ENCODE measurements around the gene GRM8.
A peak's percentile ranks its signal among the peaks of the same experiment; 100 is the strongest.
"Not testable (repeated sequence)": the region's sequence is repeated elsewhere in the genome, so short reads cannot be mapped to it uniquely, and the experiment has no call there.

The GRM8 gene

DNA sequence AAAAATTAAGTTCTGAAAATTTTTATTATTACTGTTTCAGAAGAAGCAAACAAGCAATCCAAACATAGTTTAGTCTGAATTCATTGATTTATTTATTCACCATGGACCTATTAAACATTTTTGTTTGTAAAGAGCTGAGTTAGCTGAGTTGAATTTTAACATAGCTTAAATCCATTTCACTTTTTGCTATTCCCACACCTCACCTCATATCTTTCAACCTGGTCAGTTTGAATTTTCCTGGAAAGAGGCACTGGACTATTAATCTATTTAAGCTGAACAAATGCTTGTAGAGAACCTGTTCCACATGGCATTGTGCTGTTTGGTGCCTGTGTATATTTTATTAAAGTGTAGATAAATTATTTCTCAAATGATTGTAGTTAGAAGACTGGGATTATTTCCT lies 344.2 kb downstream of the GRM8 start:
- DNase-seq (ENCODE audit: low spot score) = not testable (repeated sequence)

- not testable (repeated sequence) for DNase-seq (ENCODE audit: low spot score)
Measured at GRCh38 chr7:126907657-126908056, 345.1 kb downstream of the GRM8 start.

DNA sequence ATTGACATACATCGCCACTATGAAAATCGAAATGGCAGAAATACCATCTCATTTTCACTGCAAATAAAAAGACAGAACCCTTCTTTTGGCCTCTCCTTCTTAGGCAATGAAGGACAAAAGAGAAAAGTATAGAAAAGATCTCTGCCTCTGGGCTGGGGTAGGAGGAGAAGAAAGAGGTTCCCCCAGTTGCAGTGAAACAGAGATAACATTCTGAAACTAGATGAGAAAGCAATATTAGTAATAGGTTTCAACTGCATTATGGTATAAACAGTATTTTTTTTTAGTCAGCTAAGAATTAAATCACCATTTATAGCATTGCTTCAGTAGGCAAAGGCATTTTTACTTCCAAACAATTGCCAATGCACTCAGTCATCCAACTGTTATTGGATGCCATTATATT lies 347.5 kb downstream of the GRM8 start:
- DNase-seq (ENCODE audit: low spot score) = not testable (repeated sequence)

DNA sequence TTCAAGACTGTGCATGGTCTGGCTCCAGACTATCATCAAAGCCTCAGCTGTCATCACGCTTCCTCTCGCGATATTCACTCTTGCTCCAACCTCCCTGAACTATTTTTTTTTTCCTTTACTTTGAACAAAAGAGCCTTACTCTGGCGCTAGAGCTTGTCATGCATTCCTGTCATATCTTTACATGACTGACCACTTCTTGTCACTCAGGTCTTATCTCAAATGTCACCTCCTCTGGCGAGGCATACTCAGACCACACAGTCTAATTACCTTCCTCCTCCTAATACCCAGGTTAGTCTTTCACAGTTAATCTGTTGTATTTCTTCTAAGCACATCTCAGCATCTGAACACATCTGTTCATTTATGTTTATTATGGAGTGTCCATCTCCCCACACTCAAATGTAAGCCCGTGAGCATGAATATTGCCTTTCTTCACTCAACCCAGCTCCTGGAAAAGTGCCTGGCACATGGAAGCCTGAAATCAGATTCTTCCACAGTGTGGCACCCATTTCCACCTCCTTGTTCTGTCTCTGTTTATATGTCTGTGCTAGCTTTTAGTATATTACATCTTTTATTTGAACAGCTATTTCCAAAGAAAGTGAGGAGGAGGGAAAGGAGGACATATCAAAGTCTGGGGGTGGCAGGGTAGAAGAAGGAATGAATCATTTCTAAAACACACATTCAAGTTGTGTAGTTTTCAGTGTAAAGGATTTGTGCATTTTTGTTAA lies 351.5 kb downstream of the GRM8 start:
- DNase-seq (ENCODE audit: low spot score) = not testable (repeated sequence)

DNA sequence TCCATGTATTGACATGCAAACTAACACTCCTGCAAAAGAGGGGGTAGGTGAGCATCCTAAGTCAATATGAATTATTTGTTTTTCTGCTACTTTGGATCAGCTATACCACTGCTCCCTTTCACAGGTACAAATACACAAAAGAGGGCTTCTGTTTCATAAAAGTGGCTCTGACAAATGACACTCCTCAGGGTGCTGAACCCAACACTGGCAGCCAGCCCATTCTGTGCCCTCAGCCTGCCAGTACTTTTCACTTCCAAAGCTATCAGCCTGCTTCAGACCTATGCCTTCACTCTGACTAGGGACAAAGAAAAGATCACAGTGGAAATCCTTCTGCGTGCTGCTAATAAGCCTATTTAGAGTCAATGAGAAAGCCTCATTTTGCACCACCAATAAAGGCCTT lies 364.8 kb downstream of the GRM8 start:
- not testable (repeated sequence) for DNase-seq (ENCODE audit: low spot score)

GRCh38 chr7:126887560-126887959 lies 365.2 kb downstream of the GRM8 start:
- DNase-seq (ENCODE audit: low spot score) = peak; percentile 45

DNA sequence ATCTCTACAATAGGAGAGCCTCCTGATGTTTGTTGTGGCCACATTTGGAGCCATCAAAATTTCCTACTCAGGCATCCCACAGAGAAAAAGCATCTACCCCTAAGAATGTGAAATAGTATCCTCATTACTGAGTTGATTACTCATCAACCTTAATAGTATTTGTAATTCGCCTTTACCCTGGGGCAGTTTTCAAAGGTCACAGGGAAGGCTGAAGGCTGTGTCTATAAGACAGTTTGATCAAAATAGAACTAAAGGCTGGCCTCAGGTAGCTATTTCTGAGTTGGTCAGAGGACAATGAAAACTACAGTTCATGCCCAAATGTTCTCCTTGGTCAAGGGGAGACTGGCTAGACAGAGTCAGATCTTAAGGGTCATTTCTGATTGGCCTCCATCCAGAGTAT lies 370.0 kb downstream of the GRM8 start:
- not testable (repeated sequence) for DNase-seq (ENCODE audit: low spot score)

DNA sequence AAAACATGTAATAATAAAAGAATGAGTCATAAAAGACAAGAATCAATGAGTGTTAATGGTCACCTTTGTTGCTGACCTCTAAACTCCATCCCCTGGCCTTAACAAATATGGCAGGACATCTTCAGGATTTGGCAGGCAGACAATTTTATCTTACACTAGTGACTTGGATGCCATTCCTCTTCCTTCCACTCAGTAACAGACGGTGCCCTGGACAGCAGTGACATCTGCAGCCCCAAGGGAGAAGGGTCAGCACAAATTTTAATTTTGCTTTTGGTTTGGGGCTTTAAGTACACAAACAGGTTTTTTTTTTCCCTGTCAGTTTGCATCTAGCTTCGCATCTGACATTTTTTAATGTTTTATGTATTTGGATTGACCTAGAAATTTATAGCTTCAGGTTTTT lies 370.8 kb downstream of the GRM8 start:
- peak; percentile 24 for DNase-seq (ENCODE audit: low spot score)

GRCh38 chr7:126881315-126881714 lies 371.4 kb downstream of the GRM8 start:
- no peak for DNase-seq (ENCODE audit: low spot score)

GRCh38 chr7:126876536-126876935 lies 376.2 kb downstream of the GRM8 start:
- not testable (repeated sequence) for DNase-seq (ENCODE audit: low spot score)

DNA sequence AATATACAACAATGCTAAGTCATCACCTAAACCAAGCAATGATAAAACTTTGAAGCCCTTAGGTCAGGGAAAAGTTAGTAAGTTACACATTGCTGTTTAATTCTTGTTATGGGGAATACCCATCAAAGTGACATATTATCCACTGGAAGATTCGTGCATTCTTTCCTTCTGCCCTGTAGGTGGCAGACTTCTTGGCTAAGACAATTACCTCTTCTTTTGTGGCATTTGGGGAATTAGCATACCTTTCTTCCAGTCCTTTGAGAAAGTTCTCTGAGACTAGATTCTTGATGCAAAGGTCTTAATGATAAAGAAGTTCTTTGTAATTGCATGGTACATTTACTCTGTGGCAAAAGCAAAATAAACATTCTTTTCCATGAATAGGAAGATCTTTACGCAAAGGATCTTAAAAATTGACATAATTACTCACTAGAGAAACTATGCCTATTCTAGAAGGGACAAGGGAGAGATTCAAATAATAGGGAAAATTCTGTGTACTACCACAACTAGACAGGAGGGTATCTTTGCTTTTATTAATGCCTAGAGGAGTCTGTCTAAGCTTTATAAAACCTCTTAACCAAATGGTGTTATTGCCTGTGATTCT lies 395.9 kb downstream of the GRM8 start:
- no peak for DNase-seq (ENCODE audit: low spot score)

DNA sequence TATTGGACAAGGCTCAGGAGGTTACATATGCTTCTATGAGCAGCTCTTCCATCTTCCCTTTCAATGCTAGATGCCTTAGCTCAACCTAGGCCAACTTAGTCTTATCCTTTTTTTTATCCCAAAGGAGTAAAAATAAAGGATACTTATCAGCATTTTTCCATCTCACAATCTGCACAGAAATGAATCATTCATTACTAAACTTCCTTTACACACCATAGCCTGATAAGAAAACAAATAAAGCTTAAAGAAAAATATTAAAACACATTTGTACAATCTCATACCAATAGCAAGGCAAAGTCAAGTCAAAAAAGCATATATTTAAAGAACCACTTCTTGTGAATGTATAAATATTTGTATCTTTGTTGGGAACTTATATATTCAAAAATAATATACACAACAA lies 407.4 kb downstream of the GRM8 start:
- no peak for DNase-seq (ENCODE audit: low spot score)

DNA sequence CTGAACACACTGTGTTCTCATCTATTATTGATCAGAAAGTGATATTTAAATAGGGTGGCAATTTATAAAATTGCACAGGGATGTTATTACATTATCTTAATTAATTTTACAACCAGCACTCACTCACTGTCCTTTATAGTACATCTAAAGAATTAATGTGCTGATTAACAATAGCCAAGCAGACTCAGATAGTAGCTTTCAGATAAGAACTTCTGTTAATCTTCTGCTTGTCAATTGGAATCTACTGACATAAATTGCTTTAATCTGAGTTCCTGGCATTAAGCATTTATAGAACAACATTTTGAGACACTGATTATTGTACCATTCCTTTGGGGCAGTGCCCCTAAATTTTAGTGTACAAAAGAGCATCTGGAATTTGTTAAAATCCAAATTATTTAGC lies 408.9 kb downstream of the GRM8 start:
- DNase-seq (ENCODE audit: low spot score) = no peak

- DNase-seq (ENCODE audit: low spot score) = no peak
Measured at GRCh38 chr7:126843336-126843735, 409.4 kb downstream of the GRM8 start.

DNA sequence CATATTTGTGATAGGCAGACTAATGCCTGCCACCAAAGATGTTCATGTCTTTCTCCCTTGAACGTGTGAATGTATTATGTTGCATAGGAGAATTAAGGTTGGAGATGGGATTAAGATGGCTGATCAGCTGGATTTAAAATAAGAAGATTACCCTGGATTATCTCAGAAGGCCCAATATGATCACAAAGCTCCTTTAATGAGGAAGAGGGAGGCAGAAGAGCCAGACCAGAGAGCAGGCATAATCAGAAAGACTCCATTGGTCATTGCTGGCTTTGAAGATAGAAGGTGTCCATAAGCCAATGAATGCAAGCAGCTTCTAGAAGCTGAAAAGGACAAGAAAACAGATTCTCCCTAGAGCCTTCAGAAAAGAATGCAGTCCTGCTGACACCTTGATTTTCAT lies 410.3 kb downstream of the GRM8 start:
- DNase-seq (ENCODE audit: low spot score) = no peak

DNA sequence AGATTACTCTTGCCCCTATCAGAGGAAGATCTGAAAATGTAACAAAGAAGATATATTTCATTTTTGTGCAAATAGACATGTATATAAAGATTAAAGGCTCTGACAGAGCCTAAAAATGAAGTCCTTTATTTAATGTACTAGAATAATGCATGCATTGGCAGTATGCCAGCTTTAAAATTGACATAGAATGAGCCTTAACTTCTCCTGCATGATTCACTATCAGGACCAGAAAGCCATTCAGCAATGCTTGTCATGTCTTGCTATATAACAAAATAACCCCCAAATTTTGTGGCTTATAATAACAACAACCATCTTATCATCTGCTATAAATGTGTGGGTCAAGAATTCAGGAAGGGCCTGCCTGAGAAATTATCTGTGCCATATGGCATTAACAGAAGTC lies 411.9 kb downstream of the GRM8 start:
- no peak for DNase-seq (ENCODE audit: low spot score)

GRCh38 chr7:126839624-126840023 lies 413.1 kb downstream of the GRM8 start:
- no peak for DNase-seq (ENCODE audit: low spot score)

DNA sequence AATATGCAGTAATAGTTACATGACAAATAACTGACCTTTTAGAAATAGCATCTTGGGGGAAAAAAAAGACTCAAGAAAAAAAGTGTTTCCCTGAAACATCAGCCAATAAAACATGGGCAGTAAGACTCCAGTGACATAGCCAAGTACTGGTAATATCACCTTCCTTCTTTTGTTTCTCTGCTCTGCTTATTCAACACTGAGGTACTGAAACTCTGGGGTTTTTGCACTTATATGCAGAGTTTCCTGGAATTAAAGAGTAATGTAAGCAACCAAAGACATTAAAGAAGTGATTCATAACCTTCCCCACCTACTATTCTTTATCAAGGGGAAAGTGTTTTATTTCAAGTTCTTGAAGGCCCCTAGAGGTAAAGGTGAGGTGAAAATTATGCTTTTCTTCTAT lies 414.5 kb downstream of the GRM8 start:
- DNase-seq (ENCODE audit: low spot score) = no peak

- DNase-seq (ENCODE audit: low spot score) = not testable (repeated sequence)
Measured at GRCh38 chr7:126831241-126831640, 421.5 kb downstream of the GRM8 start.

GRCh38 chr7:126820925-126821324 lies 431.8 kb downstream of the GRM8 start:
- no peak for DNase-seq (ENCODE audit: low spot score)

DNA sequence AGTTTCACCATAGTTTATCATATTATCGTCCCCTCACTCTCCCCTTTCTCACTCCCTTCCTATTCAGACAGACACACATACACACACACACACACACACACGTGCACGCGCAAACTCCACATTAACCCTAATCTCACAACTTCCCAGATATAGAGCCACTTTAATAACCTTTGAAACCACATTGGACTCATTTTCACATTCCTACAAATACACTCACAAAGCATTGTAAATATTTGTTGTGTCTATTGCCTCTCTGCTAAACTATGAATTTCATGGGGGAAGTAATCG lies 433.6 kb downstream of the GRM8 start:
- no peak for DNase-seq (ENCODE audit: low spot score)

GRCh38 chr7:126818393-126819196 lies 434.1 kb downstream of the GRM8 start:
- DNase-seq (ENCODE audit: low spot score) = no peak

DNA sequence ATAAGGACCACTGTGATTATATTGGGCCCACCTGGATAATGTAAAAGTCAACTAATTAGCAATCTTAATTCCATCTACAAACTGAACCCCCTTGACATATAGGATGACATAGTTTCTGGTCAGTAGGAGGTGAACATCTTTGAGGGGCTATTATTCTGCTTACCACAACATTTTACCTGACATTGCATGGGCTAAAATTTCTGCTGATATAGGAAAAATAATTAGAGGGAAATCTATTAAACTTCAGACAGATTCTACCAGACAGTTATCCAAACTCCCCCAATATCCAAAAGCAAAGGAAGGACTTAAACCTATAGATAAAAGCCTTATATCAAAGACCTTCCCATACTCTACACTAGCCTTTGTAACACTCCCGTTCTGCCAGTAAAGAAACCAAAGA lies 443.6 kb downstream of the GRM8 start:
- no peak for DNase-seq (ENCODE audit: low spot score)

All from pons (tissue), 1 donor.